ENCODE results near the gene LCN12.

The LCN12 gene

GRCh38 chr9:136985027-136985602 lies 33.0 kb downstream of the LCN12 start:
- peak in 7 of 51 donors; percentile 27 to 67 (median 37) for DNase-seq

- no peak for DNase-seq
These were observed 33.8 kb downstream of the LCN12 start for GRCh38 chr9:136985853-136986252.

- no peak for DNase-seq
These were observed 36.8 kb downstream of the LCN12 start for GRCh38 chr9:136988872-136989271.

- DNase-seq: no peak
These were observed 38.3 kb downstream of the LCN12 start for GRCh38 chr9:136990242-136990911.

GRCh38 chr9:136991993-136992818 lies 40.1 kb downstream of the LCN12 start, which contains the start of gene PAXX:
PAXX (plus strand) TSS chr9:136992422; CDS start chr9:136992444, 22 bp downstream.
- DNase-seq: peak; percentile 25 to 96 (median 85)

GRCh38 chr9:136992819-136993369 lies 40.8 kb downstream of the LCN12 start:
- DNase-seq: no peak

GRCh38 chr9:136994180-136994887 lies 42.3 kb downstream of the LCN12 start:
- DNase-seq: no peak

- no peak for DNase-seq
These were observed 42.8 kb downstream of the LCN12 start for GRCh38 chr9:136994888-136995230.

- no peak for DNase-seq
These were observed 43.3 kb downstream of the LCN12 start for GRCh38 chr9:136995362-136995761.

- DNase-seq: peak in 23 of 51 donors; percentile 11 to 62 (median 37)
These were observed 43.8 kb downstream of the LCN12 start for GRCh38 chr9:136995772-136996311.

- DNase-seq: no peak
These were observed 44.6 kb downstream of the LCN12 start, which contains the start of gene CLIC3 for GRCh38 chr9:136996361-136997292. CLIC3 (minus strand) TSS chr9:136996568; CDS start chr9:136996543, 25 bp downstream.

GRCh38 chr9:136997371-136997770 lies 45.3 kb downstream of the LCN12 start:
- DNase-seq: no peak

- DNase-seq: no peak
These were observed 45.8 kb downstream of the LCN12 start for GRCh38 chr9:136997830-136998234.

- no peak for DNase-seq
These were observed 48.3 kb downstream of the LCN12 start for GRCh38 chr9:137000177-137000930.

GRCh38 chr9:137001857-137002645 lies 50.0 kb downstream of the LCN12 start:
- no peak for DNase-seq

GRCh38 chr9:137002646-137003041 lies 50.6 kb downstream of the LCN12 start:
- DNase-seq: no peak

GRCh38 chr9:137004285-137004684 lies 52.2 kb downstream of the LCN12 start:
- peak in 9 of 51 donors; percentile 21 to 65 (median 37) for DNase-seq
